Nasal cavity respiratory epithelium epithelial cell of viscerocranial mucosa (primary cell): ENCODE results near the gene MED4. TPM values are rescaled to one million over a fixed set of nuclear protein-coding genes. Genes with fewer than 3 reads are reported as not detected.

ENCODE experiments used
- total RNA-seq: library from RNA; depleted of rRNA; stranded (reverse); fragments of >200 nt; gene quantifications from 2 replicates; pipeline ENCODE4 v1.2.3, GENCODE V29; 2014

MED4 gene
- total RNA-seq = 27.3 and 28.8 TPM in 2 replicates

GRCh38 chr13:48094781-48095502, at the start of gene MED4:
TSS of gene MED4 (minus strand) at chr13:48095104. CDS start at chr13:48095078, 26 bp downstream.

DNA sequence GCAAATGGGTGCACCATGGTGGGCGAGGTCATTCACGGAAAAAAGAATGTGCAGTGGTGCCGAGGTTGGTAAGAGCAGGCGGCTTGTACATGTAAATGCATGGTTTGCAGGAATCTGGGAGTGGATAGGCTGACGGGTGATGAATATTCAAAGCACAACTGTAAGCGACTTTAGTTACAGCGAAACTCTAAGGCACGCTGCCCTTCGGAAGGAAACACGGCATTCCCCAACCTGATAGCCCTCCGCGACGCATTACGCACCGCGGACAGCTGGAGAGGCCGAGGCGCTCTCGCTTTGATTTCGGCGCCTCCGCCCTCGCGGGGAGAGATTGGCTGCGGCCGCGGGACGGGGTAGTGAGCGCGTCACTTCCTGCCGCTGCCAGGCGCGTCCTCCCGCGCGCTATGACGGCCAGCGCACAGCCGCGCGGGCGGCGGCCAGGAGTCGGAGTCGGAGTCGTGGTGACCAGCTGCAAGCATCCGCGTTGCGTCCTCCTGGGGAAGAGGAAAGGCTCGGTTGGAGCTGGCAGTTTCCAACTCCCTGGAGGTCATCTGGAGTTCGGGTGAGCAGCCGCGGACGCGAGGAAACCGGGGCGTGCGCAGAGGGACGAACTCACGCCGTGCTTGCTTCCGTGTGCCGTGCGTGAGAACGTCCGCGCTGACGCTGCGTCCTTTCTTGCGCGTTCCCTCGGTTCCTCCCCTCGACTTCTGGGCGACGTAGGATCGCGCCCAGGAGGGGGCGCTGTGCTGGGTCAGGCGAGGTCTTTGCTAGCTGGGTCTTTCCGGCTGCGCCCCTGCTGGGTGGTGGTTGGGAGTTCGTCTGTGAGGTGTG, 57.3 kb downstream of the MED4 start, which contains the start of gene NUDT15:
NUDT15 (plus strand) TSS at position 381 of the 828 bp plus-strand sequence; CDS start at position 402, 21 bp downstream.

Other genes starting within 250 kb of the MED4 start
- gene SUCLA2, start 93.8 kb downstream of the MED4 start, total RNA-seq = 81.3 and 82.9 TPM in 2 replicates
- gene NUDT15, start 57.4 kb downstream of the MED4 start, total RNA-seq = 21.6 and 32.1 TPM in 2 replicates
- 80.0 and 312 TPM in 2 replicates for gene ITM2B, start 138.1 kb upstream of the MED4 start, total RNA-seq
- gene RB1, start 208.6 kb upstream of the MED4 start, total RNA-seq = 18.8 and 44.8 TPM in 2 replicates